Measurements from ENCODE around the gene HAUS8. TPM values are rescaled to one million over a fixed set of nuclear protein-coding genes. Genes with fewer than 3 reads are reported as not detected.
A peak's percentile ranks its signal among the peaks of the same experiment; 100 is the strongest.
"Not testable (repeated sequence)": the region's sequence is repeated elsewhere in the genome, so short reads cannot be mapped to it uniquely, and the experiment has no call there.

The HAUS8 gene
- polyA plus RNA-seq, 3 donors from 2014 or later: 1.0 to 9.8 (median 4.9) TPM

DNA sequence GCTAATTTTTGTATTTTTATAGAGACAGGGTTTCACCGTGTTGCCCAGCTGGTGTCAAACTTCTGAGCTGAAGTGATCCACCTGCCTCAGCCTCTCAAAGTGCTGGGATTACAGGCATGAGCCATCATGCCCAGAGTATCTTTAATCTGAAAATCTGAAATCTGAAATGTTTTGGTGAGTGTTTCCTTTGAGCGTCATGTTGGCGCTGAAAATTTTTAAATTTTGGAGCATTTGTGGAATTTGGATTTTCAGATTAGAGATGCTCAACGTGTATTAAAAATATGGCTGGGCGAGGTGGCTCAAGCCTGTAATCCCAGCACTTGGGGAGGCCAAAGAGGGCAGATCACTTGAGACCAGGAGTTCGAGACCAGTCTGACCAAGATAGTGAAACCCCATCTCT lies 43.5 kb downstream of the HAUS8 start:
- no peaks in the 10 kb centered on the region for H3K9me3 Mint-ChIP-seq
- H3K27me3 Mint-ChIP-seq (ENCODE audit: low read depth in 3 of 3): peaks cover 10 to 13% (median 13%) of the 10 kb centered on the region in 3 donors
- H3K36me3 Mint-ChIP-seq: no peaks in the 10 kb centered on the region
- H3K4me1 Mint-ChIP-seq: peaks cover 0 to 2% of the 10 kb centered on the region in 2 donors
- no peak overlapping the region for H3K4me3 Mint-ChIP-seq
- DNase-seq: no peak
- H3K27ac Mint-ChIP-seq: no peak overlapping the region

DNA sequence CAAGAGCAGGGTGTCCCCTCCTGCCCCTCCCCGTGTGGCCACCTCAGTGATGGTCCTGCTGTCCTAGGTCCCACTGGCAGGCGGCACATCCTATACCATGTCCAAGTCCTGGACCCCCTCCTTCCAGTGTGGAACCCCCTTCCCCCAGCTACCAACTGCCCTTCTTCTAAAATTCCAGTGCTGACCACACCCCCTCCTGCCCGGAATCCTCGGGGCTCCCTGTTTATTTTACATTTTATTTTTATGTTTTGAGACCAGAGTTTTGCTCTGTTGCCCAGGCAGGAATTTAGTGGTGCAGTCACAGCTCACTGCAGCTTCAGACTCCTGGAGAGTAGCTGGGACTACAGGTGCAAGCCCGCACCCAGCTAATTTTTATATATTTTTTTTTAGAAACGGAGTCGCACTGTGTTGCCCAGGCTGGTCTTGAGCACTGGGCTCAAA lies 47.7 kb downstream of the HAUS8 start:
- no peak overlapping the region for H3K4me3 Mint-ChIP-seq
- H3K27ac Mint-ChIP-seq: no peak overlapping the region
- peaks cover 13 to 27% (median 21%) of the 10 kb centered on the region in 3 donors for H3K27me3 Mint-ChIP-seq (ENCODE audit: low read depth in 3 of 3)
- peaks cover 9 to 10% of the 10 kb centered on the region in 2 donors for H3K4me1 Mint-ChIP-seq
- peaks cover 4 to 14% (median 7%) of the 10 kb centered on the region in 3 donors for H3K36me3 Mint-ChIP-seq
- peaks cover 6 to 23% (median 15%) of the 10 kb centered on the region in 6 donors for H3K9me3 Mint-ChIP-seq
- DNase-seq: no peak

- no peak for DNase-seq
- peaks cover 6 to 27% (median 15%) of the 10 kb centered on the region in 6 donors for H3K9me3 Mint-ChIP-seq
- peaks cover 9 to 10% of the 10 kb centered on the region in 2 donors for H3K4me1 Mint-ChIP-seq
- peaks cover 13 to 31% (median 21%) of the 10 kb centered on the region in 3 donors for H3K27me3 Mint-ChIP-seq (ENCODE audit: low read depth in 3 of 3)
- peak within 1 kb of the TSS; percentile 1 to 52 (median 39) for H3K4me3 Mint-ChIP-seq
- peaks cover 4 to 14% (median 7%) of the 10 kb centered on the region in 3 donors for H3K36me3 Mint-ChIP-seq
- H3K27ac Mint-ChIP-seq: no peak within 1 kb of the TSS
Observed at GRCh38 chr19:17026706-17027534, 48.3 kb downstream of the HAUS8 start, which contains the start of gene CPAMD8. Gene CPAMD8 (minus strand): TSS chr19:17026810. CDS start chr19:17026642, 168 bp downstream.

DNA sequence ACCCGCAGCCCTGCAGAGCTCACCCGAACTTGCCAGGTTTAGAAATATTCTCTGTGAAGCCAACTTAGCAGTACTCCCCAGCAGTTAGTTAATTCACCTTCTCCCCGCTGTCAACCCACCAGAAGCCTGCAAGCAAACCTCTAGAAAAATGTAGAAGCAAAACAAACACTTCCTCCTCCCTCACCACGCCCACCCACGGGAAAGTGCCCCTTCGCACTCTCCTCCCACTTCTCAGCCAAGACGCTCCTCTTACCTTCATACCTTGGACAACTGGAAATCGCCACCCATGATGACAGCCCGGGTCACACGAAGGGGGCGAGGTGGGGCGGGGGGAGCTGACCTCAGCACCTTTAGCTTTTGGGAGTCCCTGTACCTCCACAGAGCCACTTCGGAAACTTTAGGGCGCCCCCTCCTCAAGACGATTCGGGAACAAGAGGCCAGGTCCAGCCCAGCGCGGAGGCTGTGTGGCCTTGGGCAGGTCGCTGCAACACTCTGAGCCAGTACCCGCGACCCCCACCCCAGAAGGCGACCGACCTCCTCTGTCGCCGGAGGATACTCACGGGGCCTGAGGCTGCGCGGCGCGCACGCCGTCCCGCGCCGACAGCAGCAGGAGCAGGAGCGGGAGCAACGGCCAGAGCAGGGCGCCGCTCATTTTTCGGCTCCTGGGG lies 49.1 kb downstream of the HAUS8 start:
- DNase-seq: no peak

DNA sequence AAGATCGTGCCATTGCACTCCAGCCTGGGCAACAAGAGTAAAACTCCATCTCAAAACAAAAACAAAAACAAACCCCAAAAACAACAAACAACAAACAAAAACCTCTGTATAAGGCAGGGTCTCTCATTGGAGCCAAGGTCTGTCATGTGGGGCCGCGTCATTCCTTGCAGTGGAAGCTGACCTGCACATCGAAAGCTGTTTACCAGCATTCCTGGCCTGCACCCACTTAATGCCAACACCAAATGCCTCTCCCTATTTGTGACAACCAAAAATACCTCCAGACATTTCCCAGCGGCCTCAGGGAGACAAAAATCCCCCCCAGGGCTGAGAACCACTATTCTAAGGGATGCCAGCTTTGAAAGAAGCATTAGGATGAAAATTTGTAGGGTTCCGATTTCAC lies 49.9 kb downstream of the HAUS8 start:
- peaks cover 13 to 31% (median 21%) of the 10 kb centered on the region in 3 donors for H3K27me3 Mint-ChIP-seq (ENCODE audit: low read depth in 3 of 3)
- H3K9me3 Mint-ChIP-seq: peaks cover 6 to 27% (median 15%) of the 10 kb centered on the region in 6 donors
- peaks cover 4 to 14% (median 7%) of the 10 kb centered on the region in 3 donors for H3K36me3 Mint-ChIP-seq
- peaks cover 9 to 10% of the 10 kb centered on the region in 2 donors for H3K4me1 Mint-ChIP-seq
- no peak overlapping the region for H3K27ac Mint-ChIP-seq
- no peak overlapping the region for H3K4me3 Mint-ChIP-seq
- no peak for DNase-seq

More for the DNA sequence above, 49.1 kb downstream of the HAUS8 start:
- Mint-ChIP-seq H3K27me3 (ENCODE audit: low read depth in 3 of 3) (peaks cover 13 to 31% (median 21%) of the 10 kb centered on the region in 3 donors), H3K27ac (no peak overlapping the region), H3K36me3 (peaks cover 4 to 14% (median 7%) of the 10 kb centered on the region in 3 donors), H3K4me3 (peak overlapping the region; percentile 1 to 52 (median 39)), H3K9me3 (peaks cover 6 to 27% (median 15%) of the 10 kb centered on the region in 6 donors), H3K4me1 (peaks cover 9 to 10% of the 10 kb centered on the region in 2 donors)

DNA sequence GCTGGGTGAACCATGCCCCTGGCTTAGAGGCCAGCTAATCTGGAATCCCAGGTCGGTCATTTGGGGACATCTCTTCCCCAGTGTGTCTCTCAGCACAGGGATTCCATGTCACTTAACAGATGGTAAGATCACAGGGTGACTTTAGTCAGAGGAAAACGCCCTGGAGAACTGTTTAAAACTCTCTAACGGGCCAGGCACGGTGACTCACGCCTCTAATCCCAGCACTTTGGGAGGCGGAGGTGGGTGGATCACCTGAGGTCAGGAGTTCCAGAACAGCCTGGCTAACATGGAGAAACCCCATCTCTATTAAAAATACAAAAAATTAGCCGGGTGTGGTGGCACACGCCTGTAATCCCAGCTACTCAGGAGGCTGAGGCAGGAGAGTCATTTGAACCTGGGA lies 50.3 kb downstream of the HAUS8 start:
- H3K4me1 Mint-ChIP-seq, H3K4me3 Mint-ChIP-seq, H3K27ac Mint-ChIP-seq, DNase-seq: not testable (repeated sequence)
- peaks cover 4 to 14% (median 7%) of the 10 kb centered on the region in 3 donors for H3K36me3 Mint-ChIP-seq
- H3K27me3 Mint-ChIP-seq (ENCODE audit: low read depth in 3 of 3): peaks cover 13 to 31% (median 21%) of the 10 kb centered on the region in 3 donors
- peaks cover 6 to 27% (median 15%) of the 10 kb centered on the region in 6 donors for H3K9me3 Mint-ChIP-seq

- Mint-ChIP-seq H3K4me3 (no peak overlapping the region), H3K27ac (no peak overlapping the region), H3K36me3 (peaks cover 4 to 14% (median 7%) of the 10 kb centered on the region in 3 donors), H3K27me3 (ENCODE audit: low read depth in 3 of 3) (peaks cover 9 to 27% (median 19%) of the 10 kb centered on the region in 3 donors), H3K9me3 (peaks cover 6 to 27% (median 15%) of the 10 kb centered on the region in 6 donors), H3K4me1 (peaks cover 9 to 10% of the 10 kb centered on the region in 2 donors)
- no peak for DNase-seq
Observed at GRCh38 chr19:17023805-17024204, 51.4 kb downstream of the HAUS8 start.

- H3K27ac Mint-ChIP-seq: no peak overlapping the region
- peaks cover 7 to 10% of the 10 kb centered on the region in 2 donors for H3K4me1 Mint-ChIP-seq
- H3K9me3 Mint-ChIP-seq: peaks cover 6 to 27% (median 15%) of the 10 kb centered on the region in 6 donors
- no peak for DNase-seq
- H3K27me3 Mint-ChIP-seq (ENCODE audit: low read depth in 3 of 3): peaks cover 6 to 18% (median 11%) of the 10 kb centered on the region in 3 donors
- H3K36me3 Mint-ChIP-seq: peaks cover 4 to 14% (median 7%) of the 10 kb centered on the region in 3 donors
- no peak overlapping the region for H3K4me3 Mint-ChIP-seq
Observed at GRCh38 chr19:17022738-17023137, 52.5 kb downstream of the HAUS8 start.

GRCh38 chr19:17021793-17022590 lies 53.3 kb downstream of the HAUS8 start:
- Mint-ChIP-seq H3K27ac (no peak overlapping the region), H3K9me3 (peaks cover 6 to 27% (median 15%) of the 10 kb centered on the region in 6 donors), H3K36me3 (peaks cover 4 to 14% (median 7%) of the 10 kb centered on the region in 3 donors), H3K4me3 (no peak overlapping the region), H3K4me1 (peaks cover 7 to 10% of the 10 kb centered on the region in 2 donors), H3K27me3 (ENCODE audit: low read depth in 3 of 3) (peaks cover 3 to 18% (median 10%) of the 10 kb centered on the region in 3 donors)
- no peak for DNase-seq

GRCh38 chr19:17021328-17021727 lies 53.9 kb downstream of the HAUS8 start:
- no peak overlapping the region for H3K4me3 Mint-ChIP-seq
- DNase-seq: no peak
- H3K27me3 Mint-ChIP-seq (ENCODE audit: low read depth in 3 of 3): peaks cover 8 to 18% (median 10%) of the 10 kb centered on the region in 3 donors
- peaks cover 7 to 9% of the 10 kb centered on the region in 2 donors for H3K4me1 Mint-ChIP-seq
- peaks cover 6 to 27% (median 15%) of the 10 kb centered on the region in 6 donors for H3K9me3 Mint-ChIP-seq
- H3K36me3 Mint-ChIP-seq: peaks cover 4 to 14% (median 7%) of the 10 kb centered on the region in 3 donors
- no peak overlapping the region for H3K27ac Mint-ChIP-seq

- Mint-ChIP-seq H3K4me3 (no peak overlapping the region), H3K4me1 (peaks cover 3 to 4% of the 10 kb centered on the region in 2 donors), H3K36me3 (peaks cover 4 to 14% (median 7%) of the 10 kb centered on the region in 3 donors), H3K27ac (no peak overlapping the region), H3K27me3 (ENCODE audit: low read depth in 3 of 3) (peaks cover 7 to 14% (median 10%) of the 10 kb centered on the region in 3 donors), H3K9me3 (peaks cover 6 to 27% (median 15%) of the 10 kb centered on the region in 6 donors)
- no peak for DNase-seq
Observed at GRCh38 chr19:17020823-17021222, 54.4 kb downstream of the HAUS8 start.

GRCh38 chr19:17020385-17020784 lies 54.9 kb downstream of the HAUS8 start:
- DNase-seq: no peak
- Mint-ChIP-seq H3K4me3 (no peak overlapping the region), H3K4me1 (no peaks in the 10 kb centered on the region), H3K27ac (no peak overlapping the region), H3K36me3 (peaks cover 4 to 14% (median 7%) of the 10 kb centered on the region in 3 donors), H3K27me3 (ENCODE audit: low read depth in 3 of 3) (peaks cover 10 to 13% (median 10%) of the 10 kb centered on the region in 3 donors), H3K9me3 (peaks cover 6 to 27% (median 15%) of the 10 kb centered on the region in 6 donors)

Measured in immature natural killer cell (primary cell).